ENCODE data around the gene PPP6R2. TPM values are rescaled to one million over a fixed set of nuclear protein-coding genes. Genes with fewer than 3 reads are reported as not detected.

Gene PPP6R2
- total RNA-seq, 2 donors from 2014 or later, result 61.1 to 100 TPM

GRCh38 chr22:50461979-50462540 is 118.9 kb downstream of the PPP6R2 start:
- H3K4me3 Mint-ChIP-seq, result no peak overlapping the region
- H3K4me1 Mint-ChIP-seq (ENCODE audit: low read depth in 2 of 2), result peaks cover 0 to 11% of the 10 kb centered on the region in 2 donors
- ATAC-seq (no peak), DNase-seq (ENCODE audit: low spot score) (no peak)
- H3K27me3 Mint-ChIP-seq, result no peaks in the 10 kb centered on the region
- H3K27ac Mint-ChIP-seq, result no peak overlapping the region
- no peaks in the 10 kb centered on the region for H3K36me3 Mint-ChIP-seq
- no peaks in the 10 kb centered on the region for H3K9me3 Mint-ChIP-seq

GRCh38 chr22:50463188-50463900 is 120.2 kb downstream of the PPP6R2 start:
- H3K27ac Mint-ChIP-seq, result no peak overlapping the region
- H3K9me3 Mint-ChIP-seq, result no peaks in the 10 kb centered on the region
- no peaks in the 10 kb centered on the region for H3K27me3 Mint-ChIP-seq
- ATAC-seq (no peak), DNase-seq (ENCODE audit: low spot score) (no peak)
- peaks cover 0 to 7% of the 10 kb centered on the region in 2 donors for H3K4me1 Mint-ChIP-seq (ENCODE audit: low read depth in 2 of 2)
- H3K4me3 Mint-ChIP-seq, result no peak overlapping the region
- H3K36me3 Mint-ChIP-seq, result no peaks in the 10 kb centered on the region

- ATAC-seq (no peak), DNase-seq (ENCODE audit: low spot score) (no peak)
- no peak overlapping the region for H3K4me3 Mint-ChIP-seq
- H3K36me3 Mint-ChIP-seq, result no peaks in the 10 kb centered on the region
- H3K27ac Mint-ChIP-seq, result no peak overlapping the region
- H3K9me3 Mint-ChIP-seq, result no peaks in the 10 kb centered on the region
- H3K27me3 Mint-ChIP-seq, result no peaks in the 10 kb centered on the region
- peaks cover 4 to 12% of the 10 kb centered on the region in 2 donors for H3K4me1 Mint-ChIP-seq (ENCODE audit: low read depth in 2 of 2)
These were observed 121.3 kb downstream of the PPP6R2 start for GRCh38 chr22:50464451-50464850.

GRCh38 chr22:50465066-50465930 is 122.2 kb downstream of the PPP6R2 start:
- no peak overlapping the region for H3K4me3 Mint-ChIP-seq
- H3K27ac Mint-ChIP-seq, result no peak overlapping the region
- no peak for DNase-seq (ENCODE audit: low spot score)
- H3K9me3 Mint-ChIP-seq, result no peaks in the 10 kb centered on the region
- H3K36me3 Mint-ChIP-seq, result no peaks in the 10 kb centered on the region
- no peaks in the 10 kb centered on the region for H3K27me3 Mint-ChIP-seq
- peaks cover 4 to 15% of the 10 kb centered on the region in 2 donors for H3K4me1 Mint-ChIP-seq (ENCODE audit: low read depth in 2 of 2)
- no peak for ATAC-seq

GRCh38 chr22:50467341-50467740 is 124.2 kb downstream of the PPP6R2 start:
- no peaks in the 10 kb centered on the region for H3K36me3 Mint-ChIP-seq
- H3K4me1 Mint-ChIP-seq (ENCODE audit: low read depth in 2 of 2), result peaks cover 12 to 29% of the 10 kb centered on the region in 2 donors
- H3K27me3 Mint-ChIP-seq, result no peaks in the 10 kb centered on the region
- no peaks in the 10 kb centered on the region for H3K9me3 Mint-ChIP-seq
- no peak overlapping the region for H3K4me3 Mint-ChIP-seq
- no peak for DNase-seq (ENCODE audit: low spot score)
- ATAC-seq, result no peak
- peak overlapping the region in 1 of 2 donors; percentile 50 for H3K27ac Mint-ChIP-seq

- no peaks in the 10 kb centered on the region for H3K36me3 Mint-ChIP-seq
- no peak overlapping the region for H3K4me3 Mint-ChIP-seq
- no peak for ATAC-seq
- H3K27ac Mint-ChIP-seq, result peak overlapping the region in 1 of 2 donors; percentile 70
- peaks cover 14 to 32% of the 10 kb centered on the region in 2 donors for H3K4me1 Mint-ChIP-seq (ENCODE audit: low read depth in 2 of 2)
- H3K27me3 Mint-ChIP-seq, result no peaks in the 10 kb centered on the region
- H3K9me3 Mint-ChIP-seq, result no peaks in the 10 kb centered on the region
- no peak for DNase-seq (ENCODE audit: low spot score)
These were observed 124.8 kb downstream of the PPP6R2 start for GRCh38 chr22:50467773-50468440.

GRCh38 chr22:50468626-50469025 is 125.5 kb downstream of the PPP6R2 start:
- Mint-ChIP-seq H3K27me3 (no peaks in the 10 kb centered on the region), H3K4me3 (no peak overlapping the region), H3K9me3 (no peaks in the 10 kb centered on the region), H3K27ac (peak overlapping the region; percentile 70 to 81), H3K36me3 (no peaks in the 10 kb centered on the region), H3K4me1 (ENCODE audit: low read depth in 2 of 2) (peaks cover 21 to 39% of the 10 kb centered on the region in 2 donors)
- DNase-seq (ENCODE audit: low spot score), result no peak
- ATAC-seq, result no peak

GRCh38 chr22:50469377-50470305 is 126.5 kb downstream of the PPP6R2 start:
- Mint-ChIP-seq H3K36me3 (no peaks in the 10 kb centered on the region), H3K27me3 (no peaks in the 10 kb centered on the region), H3K4me1 (ENCODE audit: low read depth in 2 of 2) (peaks cover 29 to 45% of the 10 kb centered on the region in 2 donors), H3K4me3 (peak overlapping the region; percentile 53), H3K9me3 (no peaks in the 10 kb centered on the region), H3K27ac (peak overlapping the region; percentile 70 to 81)
- DNase-seq (ENCODE audit: low spot score) (peak; percentile 96), ATAC-seq (peak; percentile 89 to 91)

- H3K9me3 Mint-ChIP-seq, result no peaks in the 10 kb centered on the region
- DNase-seq (ENCODE audit: low spot score), result no peak
- H3K27me3 Mint-ChIP-seq, result no peaks in the 10 kb centered on the region
- peak overlapping the region; percentile 53 for H3K4me3 Mint-ChIP-seq
- H3K27ac Mint-ChIP-seq, result peak overlapping the region; percentile 70 to 81
- no peak for ATAC-seq
- no peaks in the 10 kb centered on the region for H3K36me3 Mint-ChIP-seq
- H3K4me1 Mint-ChIP-seq (ENCODE audit: low read depth in 2 of 2), result peaks cover 29 to 45% of the 10 kb centered on the region in 2 donors
These were observed 127.4 kb downstream of the PPP6R2 start for GRCh38 chr22:50470491-50470890.

- H3K9me3 Mint-ChIP-seq, result no peaks in the 10 kb centered on the region
- no peaks in the 10 kb centered on the region for H3K27me3 Mint-ChIP-seq
- H3K27ac Mint-ChIP-seq, result peak overlapping the region; percentile 70 to 81
- H3K4me1 Mint-ChIP-seq (ENCODE audit: low read depth in 2 of 2), result peaks cover 29 to 45% of the 10 kb centered on the region in 2 donors
- DNase-seq (ENCODE audit: low spot score) (no peak), ATAC-seq (no peak)
- H3K36me3 Mint-ChIP-seq, result no peaks in the 10 kb centered on the region
- peak overlapping the region; percentile 53 for H3K4me3 Mint-ChIP-seq
These were observed 128.2 kb downstream of the PPP6R2 start for GRCh38 chr22:50471197-50471847.

GRCh38 chr22:50471962-50472361 is 128.8 kb downstream of the PPP6R2 start:
- Mint-ChIP-seq H3K9me3 (no peaks in the 10 kb centered on the region), H3K4me3 (no peak overlapping the region), H3K27ac (no peak overlapping the region), H3K36me3 (no peaks in the 10 kb centered on the region), H3K4me1 (ENCODE audit: low read depth in 2 of 2) (peaks cover 29 to 41% of the 10 kb centered on the region in 2 donors), H3K27me3 (peaks cover 0 to under 1% of the 10 kb centered on the region in 2 donors)
- ATAC-seq (no peak), DNase-seq (ENCODE audit: low spot score) (peak; percentile 49)

GRCh38 chr22:50473088-50473487 is 130.0 kb downstream of the PPP6R2 start:
- Mint-ChIP-seq H3K27ac (peak overlapping the region; percentile 49 to 81), H3K36me3 (no peaks in the 10 kb centered on the region), H3K27me3 (peaks cover 0 to 3% of the 10 kb centered on the region in 2 donors), H3K4me1 (ENCODE audit: low read depth in 2 of 2) (peaks cover 29 to 40% of the 10 kb centered on the region in 2 donors), H3K9me3 (no peaks in the 10 kb centered on the region), H3K4me3 (peak overlapping the region; percentile 91)
- no peak for ATAC-seq
- peak; percentile 59 for DNase-seq (ENCODE audit: low spot score)

All from natural killer cell treated with Interleukin-12 subunit alpha and Interleukin-12 subunit beta and Interleukin-15 and Interleukin-18, amount 100 ng/mL, for 72 hours (primary cell).